OCI-LY1 (cell line): ENCODE data around the gene FAM240A.

ENCODE experiments used
- H2AFZ ChIP-seq: fragments of 200-600 bp; sonication (generic), shearing (Covaris generic); 2 replicates; pipeline ENCODE4 v1.6.0; 2014; ENCODE audit warnings: antibody characterized with exemption, mild to moderate bottlenecking, low read length
- H3F3A ChIP-seq: fragments of 200-600 bp; sonication (generic), shearing (Covaris generic); 2 replicates; pipeline ENCODE4 v1.6.0; 2014; ENCODE audit warnings: mild to moderate bottlenecking, antibody characterized with exemption, low read length, moderate library complexity; ENCODE audit not compliant: insufficient read depth
- H3K27ac ChIP-seq: fragments of 200-600 bp; sonication (generic); 2 replicates; pipeline ENCODE4 v1.5.1; 2014; ENCODE audit warnings: low read length, mixed run types, mild to moderate bottlenecking, low read depth; ENCODE audit not compliant: poor library complexity, severe bottlenecking
- H3K27me3 ChIP-seq: fragments of 200-600 bp; sonication (generic); 2 replicates; pipeline ENCODE4 v1.6.0; 2014; ENCODE audit warnings: antibody characterized with exemption, mild to moderate bottlenecking, low read length, moderate library complexity; ENCODE audit not compliant: insufficient read depth
- H3K36me3 ChIP-seq: fragments of 200-600 bp; sonication (generic); 2 replicates; pipeline ENCODE4 v1.6.1; 2014; ENCODE audit warnings: mild to moderate bottlenecking, antibody characterized with exemption, low read length, moderate library complexity, mixed read lengths; ENCODE audit not compliant: insufficient read depth
- H3K4me1 ChIP-seq: fragments of 200-600 bp; sonication (generic); 2 replicates; pipeline ENCODE4 v1.5.1; 2014; ENCODE audit warnings: mild to moderate bottlenecking, low read length, moderate library complexity; ENCODE audit not compliant: insufficient read depth, severe bottlenecking
- H3K4me2 ChIP-seq: fragments of 200-600 bp; sonication (generic), shearing (Covaris generic); 2 replicates; pipeline ENCODE4 v1.6.1; 2014; ENCODE audit warnings: low read length
- H3K4me3 ChIP-seq: fragments of 200-600 bp; sonication (generic); 2 replicates; pipeline ENCODE4 v1.5.1; 2014; ENCODE audit warnings: low read length, low read depth, mild to moderate bottlenecking, mixed read lengths; ENCODE audit not compliant: poor library complexity, severe bottlenecking
- H3K79me2 ChIP-seq: fragments of 200-600 bp; shearing (Covaris generic); 2 replicates; pipeline ENCODE4 v1.6.1; 2016; ENCODE audit warnings: mixed run types, low read length, mixed read lengths; ENCODE audit not compliant: insufficient read depth
- H3K9ac ChIP-seq: fragments of 200-600 bp; sonication (generic), shearing (Covaris generic); 2 replicates; pipeline ENCODE4 v1.6.1; 2014; ENCODE audit warnings: mild to moderate bottlenecking, low read length, mixed read lengths
- H3K9me2 ChIP-seq: fragments of 200-600 bp; sonication (generic), shearing (Covaris generic); 2 replicates; pipeline ENCODE4 v1.6.1; 2014; ENCODE audit warnings: low read depth, mild to moderate bottlenecking, low read length, mixed read lengths
- H3K9me3 ChIP-seq: fragments of 200-600 bp; shearing (Covaris generic); 2 replicates; pipeline ENCODE4 v1.6.1; 2014; ENCODE audit warnings: low read length, mixed read lengths
- H4K20me1 ChIP-seq: fragments of 200-600 bp; sonication (generic), shearing (Covaris generic); 2 replicates; pipeline ENCODE4 v1.6.0; 2016; ENCODE audit warnings: mild to moderate bottlenecking, low read length; ENCODE audit not compliant: insufficient read depth
- CTCF ChIP-seq: fragments of 200-600 bp; sonication (generic), shearing (Covaris generic); IDR thresholded peaks from 2 replicates; pipeline ENCODE4 v1.5.1; 2017; ENCODE audit warnings: mild to moderate bottlenecking, antibody characterized with exemption, low read length, moderate library complexity, mixed read lengths
- EZH2 ChIP-seq: fragments of 200-600 bp; sonication (generic), shearing (Covaris generic); IDR thresholded peaks from 2 replicates; pipeline ENCODE4 v1.8.0; 2017; ENCODE audit warnings: borderline replicate concordance, mixed run types, mild to moderate bottlenecking, antibody characterized with exemption, low read length, moderate library complexity, mixed read lengths

FAM240A gene

GRCh38 chr3:46629551-46630517 lies 17.5 kb downstream of the FAM240A start:
- Histone ChIP-seq H3K79me2 (no peaks in the 10 kb centered on the region), H3K4me2 (peak overlapping the region; percentile 42), H3K36me3 (no peaks in the 10 kb centered on the region), H3K9ac (no peak overlapping the region), H4K20me1 (no peaks in the 10 kb centered on the region), H2AFZ (no peak overlapping the region), H3K4me1 (no peaks in the 10 kb centered on the region), H3K27me3 (no peaks in the 10 kb centered on the region), H3K27ac (no peak overlapping the region), H3K4me3 (peak overlapping the region; percentile 14), H3K9me3 (no peaks in the 10 kb centered on the region), H3K9me2 (no peaks in the 10 kb centered on the region), H3F3A (no peaks in the 10 kb centered on the region)
- TF ChIP-seq EZH2 (no peak), CTCF (peak; percentile 97)

- Histone ChIP-seq H3K36me3 (no peaks in the 10 kb centered on the region), H3K4me2 (no peak overlapping the region), H4K20me1 (no peaks in the 10 kb centered on the region), H3K4me3 (no peak overlapping the region), H3K9me3 (no peaks in the 10 kb centered on the region), H3K27me3 (no peaks in the 10 kb centered on the region), H3K4me1 (no peaks in the 10 kb centered on the region), H3F3A (no peaks in the 10 kb centered on the region), H2AFZ (no peak overlapping the region), H3K9ac (no peak overlapping the region), H3K9me2 (no peaks in the 10 kb centered on the region), H3K27ac (no peak overlapping the region), H3K79me2 (no peaks in the 10 kb centered on the region)
- no peak for TF ChIP-seq EZH2
- TF ChIP-seq CTCF, result no peak
These were observed 20.5 kb downstream of the FAM240A start for GRCh38 chr3:46632792-46633191.

GRCh38 chr3:46634856-46635255 lies 22.5 kb downstream of the FAM240A start:
- no peaks in the 10 kb centered on the region for H3K4me1 ChIP-seq
- H3K36me3 ChIP-seq, result no peaks in the 10 kb centered on the region
- H4K20me1 ChIP-seq, result no peaks in the 10 kb centered on the region
- H3K27me3 ChIP-seq, result no peaks in the 10 kb centered on the region
- H3K9me2 ChIP-seq, result no peaks in the 10 kb centered on the region
- H3K9ac ChIP-seq, result no peak overlapping the region
- no peaks in the 10 kb centered on the region for H3K79me2 ChIP-seq
- no peaks in the 10 kb centered on the region for H3K9me3 ChIP-seq
- no peaks in the 10 kb centered on the region for H3F3A ChIP-seq
- H3K27ac ChIP-seq, result no peak overlapping the region
- H3K4me3 ChIP-seq, result no peak overlapping the region
- TF ChIP-seq EZH2, result no peak
- H2AFZ ChIP-seq, result no peak overlapping the region
- H3K4me2 ChIP-seq, result no peak overlapping the region
